Sigmoid colon (tissue), 4 donors: Measurements from ENCODE around the gene DCX.

Experiments
- POLR2AphosphoS5 ChIP-seq, 4 donors: sonication (generic); formaldehyde crosslinking; IDR thresholded peaks; one replicate each; pipeline ENCODE4 v1.6.1; 2017; ENCODE audit warnings: antibody characterized with exemption in 4 of 4
- TF ChIP-seq, protein P1 (sequence below), 4 experiments: fragments of 450-650 bp in 3 of 4; fragments of 200-600 bp in 1 of 4; IDR thresholded peaks; one replicate each; pipeline ENCODE4 v1.5.1; 2016 to 2019; ENCODE audit warnings: antibody characterized with exemption in 4 of 4, mild to moderate bottlenecking in 3 of 4, moderate library complexity in 2 of 4

DNA sequence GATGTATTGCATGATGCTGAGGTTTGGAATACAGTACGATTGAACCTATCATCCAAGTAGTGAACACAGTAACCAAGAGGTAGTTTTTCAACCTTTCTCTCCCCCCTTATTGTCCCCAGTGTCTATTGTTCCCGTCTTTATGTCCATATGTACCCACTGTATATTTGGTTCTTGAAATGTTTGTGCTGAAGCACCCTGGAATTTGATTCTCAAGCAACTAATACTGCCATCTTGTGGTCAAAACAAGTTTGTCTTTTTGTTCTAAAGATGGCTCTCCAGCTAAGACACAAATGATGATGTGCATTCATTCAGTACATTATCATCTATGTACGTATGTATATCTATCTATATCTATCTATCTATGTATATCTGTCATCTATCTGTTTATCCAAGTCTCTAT lies 33.5 kb upstream of the DCX start:
- TF ChIP-seq, protein P1, sequence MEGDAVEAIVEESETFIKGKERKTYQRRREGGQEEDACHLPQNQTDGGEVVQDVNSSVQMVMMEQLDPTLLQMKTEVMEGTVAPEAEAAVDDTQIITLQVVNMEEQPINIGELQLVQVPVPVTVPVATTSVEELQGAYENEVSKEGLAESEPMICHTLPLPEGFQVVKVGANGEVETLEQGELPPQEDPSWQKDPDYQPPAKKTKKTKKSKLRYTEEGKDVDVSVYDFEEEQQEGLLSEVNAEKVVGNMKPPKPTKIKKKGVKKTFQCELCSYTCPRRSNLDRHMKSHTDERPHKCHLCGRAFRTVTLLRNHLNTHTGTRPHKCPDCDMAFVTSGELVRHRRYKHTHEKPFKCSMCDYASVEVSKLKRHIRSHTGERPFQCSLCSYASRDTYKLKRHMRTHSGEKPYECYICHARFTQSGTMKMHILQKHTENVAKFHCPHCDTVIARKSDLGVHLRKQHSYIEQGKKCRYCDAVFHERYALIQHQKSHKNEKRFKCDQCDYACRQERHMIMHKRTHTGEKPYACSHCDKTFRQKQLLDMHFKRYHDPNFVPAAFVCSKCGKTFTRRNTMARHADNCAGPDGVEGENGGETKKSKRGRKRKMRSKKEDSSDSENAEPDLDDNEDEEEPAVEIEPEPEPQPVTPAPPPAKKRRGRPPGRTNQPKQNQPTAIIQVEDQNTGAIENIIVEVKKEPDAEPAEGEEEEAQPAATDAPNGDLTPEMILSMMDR (IDR thresholded peaks at IDR 0.05): peak in 2 of 4 experiments; percentile 13 to 41
- no peak for TF ChIP-seq POLR2AphosphoS5 (IDR thresholded peaks at IDR 0.05)
